Mucosa of rectum (tissue), 2 donors: ENCODE results near the gene LRRK1.

ENCODE experiments used
- H3K27ac ChIP-seq, 2 donors: one replicate each; pipeline ENCODE4 v1.7.0; 2013; ENCODE audit warnings: inconsistent platforms in 2 of 2, low read depth in 2 of 2, low read length in 2 of 2
- H3K27me3 ChIP-seq, 2 donors: one replicate each; pipeline ENCODE4 v1.7.0; 2013; ENCODE audit warnings: low read length in 2 of 2; ENCODE audit not compliant: control insufficient read depth in 2 of 2, insufficient read depth in 2 of 2
- H3K36me3 ChIP-seq, 2 donors: one replicate each; pipeline ENCODE4 v1.7.0; 2013; ENCODE audit warnings: low read length in 2 of 2; ENCODE audit not compliant: control insufficient read depth in 2 of 2, insufficient read depth in 2 of 2
- H3K4me1 ChIP-seq, 2 donors: one replicate each; pipeline ENCODE4 v1.7.0; 2013; ENCODE audit warnings: low read length in 2 of 2, mild to moderate bottlenecking in 1 of 2; ENCODE audit not compliant: control insufficient read depth in 2 of 2, insufficient read depth in 2 of 2
- H3K4me3 ChIP-seq, 2 donors: one replicate each; pipeline ENCODE4 v1.7.0; 2013; ENCODE audit warnings: low read length in 2 of 2
- H3K9ac ChIP-seq, 2 donors: one replicate each; pipeline ENCODE4 v1.7.0; 2013; ENCODE audit warnings: low read length in 2 of 2, low read depth in 1 of 2, mild to moderate bottlenecking in 1 of 2
- H3K9me3 ChIP-seq, 2 donors: one replicate each; pipeline ENCODE4 v1.7.0; 2013; ENCODE audit warnings: low read length in 2 of 2; ENCODE audit not compliant: control insufficient read depth in 2 of 2
- donor health status: healthy.
- donor health status: Normal muscosa, but diverticular disease.

LRRK1 gene

GRCh38 chr15:100931143-100931890, 12.2 kb downstream of the LRRK1 start:
- Histone ChIP-seq H3K36me3 (peaks cover 4 to 29% of the 10 kb centered on the region in 2 donors), H3K4me1 (peaks cover 3 to 4% of the 10 kb centered on the region in 2 donors), H3K9ac (no peak overlapping the region), H3K27ac (peak overlapping the region in 1 of 2 donors; percentile 9), H3K9me3 (no peaks in the 10 kb centered on the region), H3K27me3 (no peaks in the 10 kb centered on the region), H3K4me3 (no peak overlapping the region)

GRCh38 chr15:100932676-100933348, 13.7 kb downstream of the LRRK1 start:
- no peak overlapping the region for H3K27ac ChIP-seq

GRCh38 chr15:100934166-100934565, 15.0 kb downstream of the LRRK1 start:
- H3K9me3 ChIP-seq: no peaks in the 10 kb centered on the region
- peaks cover 4 to 15% of the 10 kb centered on the region in 2 donors for H3K36me3 ChIP-seq
- H3K27me3 ChIP-seq: no peaks in the 10 kb centered on the region
- H3K4me3 ChIP-seq: no peak overlapping the region
- no peak overlapping the region for H3K9ac ChIP-seq
- H3K4me1 ChIP-seq: peaks cover 0 to 3% of the 10 kb centered on the region in 2 donors
- H3K27ac ChIP-seq: no peak overlapping the region

More at GRCh38 chr15:100932676-100933348, 13.7 kb downstream of the LRRK1 start:
- H3K27me3 ChIP-seq: no peaks in the 10 kb centered on the region
- H3K36me3 ChIP-seq: peaks cover 4 to 21% of the 10 kb centered on the region in 2 donors
- H3K4me1 ChIP-seq: peaks cover 3 to 4% of the 10 kb centered on the region in 2 donors
- no peaks in the 10 kb centered on the region for H3K9me3 ChIP-seq
- H3K4me3 ChIP-seq: no peak overlapping the region
- no peak overlapping the region for H3K9ac ChIP-seq

- no peaks in the 10 kb centered on the region for H3K9me3 ChIP-seq
- H3K27ac ChIP-seq: no peak overlapping the region
- no peak overlapping the region for H3K4me3 ChIP-seq
- no peak overlapping the region for H3K9ac ChIP-seq
- H3K27me3 ChIP-seq: no peaks in the 10 kb centered on the region
- H3K4me1 ChIP-seq: peaks cover 0 to 2% of the 10 kb centered on the region in 2 donors
- peaks cover 4 to 13% of the 10 kb centered on the region in 2 donors for H3K36me3 ChIP-seq
These were observed 15.6 kb downstream of the LRRK1 start for GRCh38 chr15:100934726-100935125.

GRCh38 chr15:100937171-100937570, 18.0 kb downstream of the LRRK1 start:
- no peaks in the 10 kb centered on the region for H3K4me1 ChIP-seq
- no peaks in the 10 kb centered on the region for H3K9me3 ChIP-seq

GRCh38 chr15:100939791-100940190, 20.6 kb downstream of the LRRK1 start:
- Histone ChIP-seq H3K27ac (no peak overlapping the region), H3K9me3 (no peaks in the 10 kb centered on the region), H3K4me3 (no peak overlapping the region), H3K9ac (no peak overlapping the region), H3K27me3 (no peaks in the 10 kb centered on the region), H3K4me1 (peaks cover 0 to 2% of the 10 kb centered on the region in 2 donors), H3K36me3 (peaks cover 0 to 12% of the 10 kb centered on the region in 2 donors)

More at GRCh38 chr15:100937171-100937570, 18.0 kb downstream of the LRRK1 start:
- Histone ChIP-seq H3K36me3 (peaks cover 4 to 12% of the 10 kb centered on the region in 2 donors), H3K4me3 (no peak overlapping the region), H3K27ac (no peak overlapping the region), H3K9ac (no peak overlapping the region), H3K27me3 (no peaks in the 10 kb centered on the region)

- H3K27ac ChIP-seq: peak overlapping the region in 1 of 2 donors; percentile 38
- H3K36me3 ChIP-seq: peaks cover 0 to 10% of the 10 kb centered on the region in 2 donors
- H3K9me3 ChIP-seq: no peaks in the 10 kb centered on the region
- no peak overlapping the region for H3K4me3 ChIP-seq
- H3K9ac ChIP-seq: no peak overlapping the region
- H3K4me1 ChIP-seq: peaks cover 0 to 2% of the 10 kb centered on the region in 2 donors
- no peaks in the 10 kb centered on the region for H3K27me3 ChIP-seq
These were observed 21.7 kb downstream of the LRRK1 start for GRCh38 chr15:100940767-100941379.

GRCh38 chr15:100941536-100941935, 22.4 kb downstream of the LRRK1 start:
- Histone ChIP-seq H3K4me1 (peaks cover 0 to 2% of the 10 kb centered on the region in 2 donors), H3K36me3 (peaks cover 0 to 9% of the 10 kb centered on the region in 2 donors), H3K27ac (no peak overlapping the region), H3K27me3 (no peaks in the 10 kb centered on the region), H3K9ac (no peak overlapping the region), H3K4me3 (no peak overlapping the region), H3K9me3 (no peaks in the 10 kb centered on the region)

GRCh38 chr15:100942656-100943425, 23.7 kb downstream of the LRRK1 start:
- Histone ChIP-seq H3K9me3 (no peaks in the 10 kb centered on the region), H3K27me3 (no peaks in the 10 kb centered on the region), H3K4me1 (peaks cover 0 to 2% of the 10 kb centered on the region in 2 donors), H3K27ac (no peak overlapping the region), H3K36me3 (peaks cover 0 to 10% of the 10 kb centered on the region in 2 donors), H3K4me3 (no peak overlapping the region), H3K9ac (no peak overlapping the region)
